ENCODE data around the gene ALOXE3.

GRCh38 chr17:8125947-8126490 lies 7.7 kb upstream of the ALOXE3 start:
- no peak for TF ChIP-seq CTCF (conservative IDR thresholded peaks at IDR 0.05; ENCODE audit: low read depth in 2 of 2)
- TF ChIP-seq CREB1 (CRISPR knock-in tag; IDR thresholded peaks at IDR 0.05; ENCODE audit: low read depth), result no peak
- TF ChIP-seq REST (IDR thresholded peaks at IDR 0.05; ENCODE audit: unreplicated experiment), result no peak
- TF ChIP-seq EZH2 (IDR thresholded peaks at IDR 0.05; ENCODE audit: low read depth, unreplicated experiment), result peak; percentile 45
- no peak for TF ChIP-seq POLR2AphosphoS5 (IDR thresholded peaks at IDR 0.05; ENCODE audit: low read depth)
- no peak for TF ChIP-seq JUNB (IDR thresholded peaks at IDR 0.05; ENCODE audit: unreplicated experiment)

All from GM23338 (cell line).